GM19193 (cell line): ENCODE measurements around the gene PRRC2C.

Experiments
- POLR2A ChIP-seq: IDR thresholded peaks from 4 replicates; pipeline ENCODE4 v1.6.1; 2011; ENCODE audit not compliant: insufficient read depth, insufficient read length; ENCODE audit errors: extremely low read depth

The PRRC2C gene

GRCh38 chr1:171485375-171486047 is at the start of gene PRRC2C:
Gene PRRC2C, plus strand, starts transcription at chr1:171485530. Its CDS starts 26,559 bp downstream, at chr1:171512089.
- peak; percentile 83 for TF ChIP-seq POLR2A

GRCh38 chr1:171438441-171438840 is 46.9 kb upstream of the PRRC2C start:
- no peak for TF ChIP-seq POLR2A

- no peak for TF ChIP-seq POLR2A
Observed at GRCh38 chr1:171446386-171446785, 38.9 kb upstream of the PRRC2C start.

- TF ChIP-seq POLR2A, result no peak
Observed at GRCh38 chr1:171455967-171456366, 29.4 kb upstream of the PRRC2C start.

- no peak for TF ChIP-seq POLR2A
Observed at GRCh38 chr1:171457412-171457811, 27.9 kb upstream of the PRRC2C start.

GRCh38 chr1:171460018-171460620 is 25.2 kb upstream of the PRRC2C start:
- TF ChIP-seq POLR2A, result no peak

- TF ChIP-seq POLR2A, result no peak
Observed at GRCh38 chr1:171467626-171468025, 17.7 kb upstream of the PRRC2C start.

GRCh38 chr1:171468120-171468750 is 17.1 kb upstream of the PRRC2C start:
- no peak for TF ChIP-seq POLR2A

GRCh38 chr1:171470726-171471125 is 14.6 kb upstream of the PRRC2C start:
- TF ChIP-seq POLR2A, result no peak

- TF ChIP-seq POLR2A, result no peak
Observed at GRCh38 chr1:171472183-171472647, 13.1 kb upstream of the PRRC2C start.

GRCh38 chr1:171476829-171477228 is 8.5 kb upstream of the PRRC2C start:
- no peak for TF ChIP-seq POLR2A

GRCh38 chr1:171477804-171478203 is 7.5 kb upstream of the PRRC2C start:
- no peak for TF ChIP-seq POLR2A

GRCh38 chr1:171480035-171480434 is 5.3 kb upstream of the PRRC2C start:
- TF ChIP-seq POLR2A, result no peak

- TF ChIP-seq POLR2A, result no peak
Observed at GRCh38 chr1:171484760-171485374, 463 bp upstream of the PRRC2C start.

- TF ChIP-seq POLR2A, result no peak
Observed at GRCh38 chr1:171486048-171486519, 754 bp downstream of the PRRC2C start.
